Activated T-helper 9 cell treated with anti-CD3 and anti-CD28 coated beads, Interleukin-2, amount 50 U/mL, for 16 hours (primary cell): ENCODE results near the gene FNDC4.

Source experiments
- DNase-seq: peaks from one replicate; pipeline ENCODE4 v3.0.0-alpha.2; 2020; ENCODE audit warnings: low read depth

Gene FNDC4

DNA sequence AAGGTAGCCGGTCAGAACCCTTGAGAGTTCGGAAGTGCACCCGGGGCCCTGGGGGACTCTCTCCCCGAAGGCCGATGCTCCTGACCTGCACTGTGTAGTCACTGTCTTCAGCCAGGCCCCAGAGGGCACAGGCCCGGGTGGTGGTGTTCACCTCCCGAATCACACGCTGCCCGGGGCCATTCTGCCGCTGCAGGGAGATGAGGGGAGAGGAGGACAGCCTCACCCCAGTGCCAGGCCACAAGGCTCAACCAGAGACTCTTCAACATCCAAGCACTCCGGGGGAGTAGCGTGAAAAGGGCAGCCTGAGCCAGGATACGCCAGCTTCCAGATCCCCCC is 1.1 kb downstream of the FNDC4 start:
- no peak for DNase-seq

- DNase-seq: no peak
Observed at GRCh38 chr2:27492557-27492956, 2.4 kb downstream of the FNDC4 start.

DNA sequence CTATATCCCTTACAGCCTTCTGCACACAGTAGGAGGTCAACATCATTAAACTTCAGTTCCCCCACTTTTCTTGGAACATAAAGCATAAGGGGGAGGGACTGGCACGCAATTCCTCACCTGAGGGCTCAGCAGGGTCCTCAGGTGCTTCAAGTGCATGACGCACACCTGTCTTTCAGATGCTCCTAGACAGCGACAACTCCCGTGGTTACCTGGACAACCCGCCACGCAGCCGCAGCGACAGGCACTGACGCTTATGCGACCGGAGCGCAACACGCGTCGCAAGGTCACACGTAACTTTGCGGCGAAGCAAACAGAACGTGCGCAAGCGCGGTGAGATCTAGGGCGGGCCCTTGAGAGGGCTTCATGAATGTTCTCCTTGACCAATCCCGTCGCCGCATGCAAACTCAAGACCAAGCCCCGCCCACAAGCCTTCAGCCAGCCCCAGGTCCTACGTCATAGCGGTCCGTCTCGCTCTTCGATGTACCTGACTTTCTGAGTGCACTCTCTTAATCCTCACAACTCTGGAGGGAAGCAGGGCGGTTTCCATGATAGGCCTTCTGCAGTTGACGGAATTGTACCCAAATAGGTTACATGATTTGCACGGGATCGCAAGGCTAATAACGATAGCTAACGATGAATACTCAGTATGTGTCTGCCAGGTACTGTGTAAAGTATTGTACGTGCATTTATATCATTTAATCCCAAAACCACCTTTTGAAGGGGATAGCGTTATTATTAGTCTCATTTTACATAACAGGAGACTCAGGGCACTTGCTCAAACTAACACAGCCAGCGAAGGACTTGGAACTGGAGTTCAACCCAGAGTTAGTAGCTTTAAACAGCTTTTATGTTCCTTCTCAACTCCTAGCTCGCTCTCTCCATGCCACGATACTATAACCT is 5.3 kb downstream of the FNDC4 start, which contains the start of gene IFT172:
Gene IFT172 (minus strand): TSS at position 246 of the 900 bp plus-strand sequence. CDS start 90 bp downstream, at position 156.
- DNase-seq: peak; percentile 98

GRCh38 chr2:27489118-27489497 is 5.9 kb downstream of the FNDC4 start:
- no peak for DNase-seq

DNA sequence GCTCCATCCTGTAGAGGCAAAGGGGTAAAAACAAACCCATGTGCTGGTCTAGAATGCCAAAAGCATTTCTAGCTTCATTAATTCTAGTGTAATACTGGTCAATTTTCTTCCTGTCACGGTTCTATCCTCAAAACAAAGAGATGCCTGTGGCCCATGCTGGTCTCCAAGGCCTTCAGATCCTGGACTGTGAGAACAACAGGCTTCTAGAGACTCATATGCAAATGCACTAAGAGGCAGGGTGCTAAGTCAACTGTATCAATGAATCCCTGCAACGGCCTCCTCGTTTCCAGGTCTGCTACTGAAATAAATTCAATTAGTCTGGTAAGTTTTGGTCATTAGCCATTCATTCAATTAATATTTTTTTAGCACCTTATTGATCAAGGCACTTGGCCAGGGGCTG is 9.5 kb downstream of the FNDC4 start:
- DNase-seq: no peak

DNA sequence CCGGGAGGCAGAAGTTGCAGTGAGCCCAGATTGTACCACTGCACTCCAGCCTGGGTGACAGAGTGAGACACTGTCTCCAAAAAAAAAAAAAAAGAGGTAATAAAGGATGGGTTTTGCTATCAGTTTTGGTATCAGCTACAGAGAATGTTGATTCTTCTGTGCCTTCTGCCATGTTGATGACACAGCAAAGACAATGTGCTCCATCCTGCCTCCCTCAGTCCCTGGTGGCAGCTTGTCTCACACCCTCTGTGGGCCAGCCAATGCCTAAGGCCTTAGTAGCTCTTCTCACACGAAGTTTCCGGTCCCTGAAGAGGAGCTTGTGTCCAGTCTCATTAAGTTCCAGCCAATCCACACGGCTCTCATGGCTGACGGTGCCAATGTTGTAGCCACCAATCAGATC is 23.0 kb downstream of the FNDC4 start:
- DNase-seq: no peak

GRCh38 chr2:27464443-27464842 is 30.6 kb downstream of the FNDC4 start:
- DNase-seq: no peak

- no peak for DNase-seq
Observed at GRCh38 chr2:27461118-27461517, 33.9 kb downstream of the FNDC4 start.

DNA sequence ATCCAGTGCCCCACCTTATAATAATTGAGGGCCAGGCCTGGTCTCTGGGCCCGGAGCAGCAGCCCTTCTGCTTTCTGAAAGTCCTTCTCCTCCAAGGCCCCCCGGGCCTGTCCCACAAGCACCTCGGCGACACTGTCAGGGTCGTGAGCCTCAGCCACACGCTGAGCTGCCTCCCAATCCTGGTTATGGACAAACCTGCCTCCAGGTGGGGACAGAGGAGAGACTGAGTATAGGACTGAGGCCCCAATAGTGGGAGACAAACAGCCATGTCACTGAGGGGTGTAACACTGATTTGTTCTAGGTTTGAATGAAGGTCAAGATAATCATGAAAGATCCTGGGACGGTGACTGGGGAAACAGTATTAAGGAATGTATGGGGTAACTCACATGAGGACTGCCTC is 41.0 kb downstream of the FNDC4 start:
- no peak for DNase-seq

DNA sequence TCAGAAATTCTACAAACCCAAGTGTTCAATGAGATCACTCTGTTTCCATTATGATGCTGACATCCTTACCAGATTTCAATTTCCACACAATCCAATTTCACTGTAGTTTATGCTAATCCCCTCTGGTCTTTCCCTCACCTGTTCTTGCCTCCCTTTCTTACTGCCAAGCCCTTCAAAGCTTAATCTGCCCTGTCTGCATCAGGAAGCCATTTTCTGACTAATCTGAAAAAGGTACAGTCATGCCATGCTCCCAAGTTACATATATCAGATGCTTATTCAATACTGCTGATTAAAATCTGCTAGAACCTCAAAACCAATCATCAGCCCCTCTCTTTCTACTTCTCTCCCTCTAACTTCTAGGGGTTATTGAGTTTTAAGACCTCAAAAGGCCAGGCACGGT is 43.9 kb downstream of the FNDC4 start:
- DNase-seq: no peak

GRCh38 chr2:27448381-27448780 is 46.6 kb downstream of the FNDC4 start:
- no peak for DNase-seq

DNA sequence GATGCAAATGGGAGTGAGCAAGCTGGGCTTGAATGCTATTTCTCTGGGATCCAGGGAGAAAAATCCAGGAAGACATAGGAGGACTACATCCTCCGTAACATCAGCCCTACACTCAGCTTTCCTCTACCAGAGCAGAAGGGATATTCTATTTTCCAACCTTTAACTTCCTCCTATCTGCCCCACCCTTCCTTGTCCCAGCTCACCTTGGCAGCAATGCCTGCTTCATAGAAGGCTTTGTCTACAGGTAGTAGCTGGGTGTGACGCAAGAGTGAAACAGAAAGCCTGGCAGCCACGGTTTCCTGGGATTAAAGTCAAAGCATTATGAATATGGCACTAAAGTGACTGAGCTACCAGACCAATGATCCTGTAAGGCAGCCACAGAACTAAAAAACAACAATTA is 48.9 kb downstream of the FNDC4 start:
- no peak for DNase-seq

DNA sequence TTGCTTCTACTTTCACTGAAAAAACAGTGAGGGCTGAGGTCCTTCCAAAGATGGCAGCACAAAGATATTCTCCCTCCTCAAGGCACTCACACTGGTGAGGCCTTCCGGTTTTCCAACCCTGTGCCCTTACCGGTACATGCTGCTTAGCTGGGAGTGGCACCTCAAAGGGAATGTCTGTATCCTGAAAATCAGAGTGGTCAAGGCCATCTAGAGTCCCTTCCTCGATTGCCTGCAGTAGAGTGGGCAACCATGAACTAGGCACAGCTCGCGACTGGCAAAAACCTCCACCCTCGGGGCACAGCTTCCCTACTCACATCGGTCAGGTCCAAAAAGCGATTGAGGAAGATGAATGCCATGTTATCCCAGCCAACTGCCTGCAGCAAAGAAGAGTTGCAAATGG is 49.4 kb downstream of the FNDC4 start:
- DNase-seq: no peak

DNA sequence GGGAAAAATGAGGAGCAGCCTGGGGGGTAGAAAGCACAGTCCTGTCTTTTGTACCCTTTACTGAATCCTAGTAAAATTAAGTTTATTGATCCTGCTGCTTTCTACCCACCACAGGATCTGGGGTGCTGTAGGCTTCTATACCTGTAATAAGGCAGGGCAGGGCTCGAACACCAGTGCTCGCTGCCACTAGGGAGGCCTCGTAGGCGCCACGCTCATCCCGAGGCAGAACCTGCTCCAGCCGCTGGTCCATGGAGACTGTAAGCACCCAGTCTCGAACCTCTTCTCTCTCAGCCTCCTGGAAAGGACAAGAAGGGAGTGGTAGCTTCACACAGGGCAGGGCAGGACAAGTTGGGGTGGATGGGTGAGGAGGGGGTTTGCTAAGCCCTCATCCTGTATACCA is 49.8 kb downstream of the FNDC4 start:
- no peak for DNase-seq

- DNase-seq: no peak
Observed at GRCh38 chr2:27442920-27443282, 52.1 kb downstream of the FNDC4 start.

GRCh38 chr2:27441958-27442919 is 52.8 kb downstream of the FNDC4 start, which contains the start of gene KRTCAP3:
Gene KRTCAP3, plus strand, starts transcription at chr2:27442381. Its CDS starts 32 bp downstream, at chr2:27442413.
- DNase-seq: peak; percentile 43
